ENCODE results near the gene GIMAP7. TPM values are rescaled to one million over a fixed set of nuclear protein-coding genes. Genes with fewer than 3 reads are reported as not detected.
"Not testable (repeated sequence)": the region's sequence is repeated elsewhere in the genome, so short reads cannot be mapped to it uniquely, and the experiment has no call there.

The GIMAP7 gene
- total RNA-seq, 1 donor from 2014 or later: not detected

DNA sequence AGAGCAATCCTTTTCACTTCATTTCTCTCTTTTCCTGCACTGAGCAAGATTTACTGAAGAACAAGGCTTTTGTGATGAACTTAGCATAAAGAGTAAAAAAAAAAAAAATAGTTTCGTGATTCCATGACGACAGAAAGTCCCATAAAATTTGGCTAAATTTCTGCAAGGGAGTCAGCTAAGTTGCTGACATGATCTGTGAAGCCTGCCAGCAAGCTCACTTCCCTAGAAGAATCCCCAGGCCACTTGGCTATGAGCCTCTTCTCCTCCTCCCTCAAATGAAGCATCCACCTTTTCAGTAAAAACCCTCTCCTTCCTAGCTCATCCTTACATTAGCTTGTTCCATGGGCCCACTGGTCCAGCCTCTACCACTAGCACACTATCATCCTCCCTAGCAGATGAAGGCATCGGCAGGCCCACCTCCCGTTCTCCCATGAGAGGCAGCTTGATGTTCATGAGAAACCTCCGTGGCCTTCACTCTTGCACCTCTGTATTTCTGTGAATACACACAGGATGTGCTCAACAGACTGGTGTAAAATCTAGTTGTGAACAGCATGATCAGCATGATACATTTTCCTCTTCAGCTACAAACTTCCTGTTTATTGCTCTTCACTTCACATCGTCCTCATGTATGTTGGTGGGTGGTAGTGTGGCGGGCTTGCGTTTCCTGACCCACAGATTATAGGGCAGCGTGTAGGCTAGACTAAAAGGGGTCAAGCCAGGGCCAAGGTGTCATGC lies 33.3 kb upstream of the GIMAP7 start:
- peaks cover 7% of the 10 kb centered on the region for H3K27me3 Mint-ChIP-seq
- TF ChIP-seq, protein P1, sequence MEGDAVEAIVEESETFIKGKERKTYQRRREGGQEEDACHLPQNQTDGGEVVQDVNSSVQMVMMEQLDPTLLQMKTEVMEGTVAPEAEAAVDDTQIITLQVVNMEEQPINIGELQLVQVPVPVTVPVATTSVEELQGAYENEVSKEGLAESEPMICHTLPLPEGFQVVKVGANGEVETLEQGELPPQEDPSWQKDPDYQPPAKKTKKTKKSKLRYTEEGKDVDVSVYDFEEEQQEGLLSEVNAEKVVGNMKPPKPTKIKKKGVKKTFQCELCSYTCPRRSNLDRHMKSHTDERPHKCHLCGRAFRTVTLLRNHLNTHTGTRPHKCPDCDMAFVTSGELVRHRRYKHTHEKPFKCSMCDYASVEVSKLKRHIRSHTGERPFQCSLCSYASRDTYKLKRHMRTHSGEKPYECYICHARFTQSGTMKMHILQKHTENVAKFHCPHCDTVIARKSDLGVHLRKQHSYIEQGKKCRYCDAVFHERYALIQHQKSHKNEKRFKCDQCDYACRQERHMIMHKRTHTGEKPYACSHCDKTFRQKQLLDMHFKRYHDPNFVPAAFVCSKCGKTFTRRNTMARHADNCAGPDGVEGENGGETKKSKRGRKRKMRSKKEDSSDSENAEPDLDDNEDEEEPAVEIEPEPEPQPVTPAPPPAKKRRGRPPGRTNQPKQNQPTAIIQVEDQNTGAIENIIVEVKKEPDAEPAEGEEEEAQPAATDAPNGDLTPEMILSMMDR (IDR thresholded peaks at IDR 0.05; ENCODE audit: unreplicated experiment): no peak
- H3K9me3 Mint-ChIP-seq (ENCODE audit: low read depth): no peaks in the 10 kb centered on the region
- no peaks in the 10 kb centered on the region for H3K36me3 Mint-ChIP-seq (ENCODE audit: insufficient read depth)
- H3K27ac Mint-ChIP-seq: no peak overlapping the region
- H3K4me3 Mint-ChIP-seq (ENCODE audit: low read depth): no peak overlapping the region
- DNase-seq (ENCODE audit: low spot score, unreplicated experiment): no peak
- H3K4me1 Mint-ChIP-seq (ENCODE audit: low read depth): no peaks in the 10 kb centered on the region

DNA sequence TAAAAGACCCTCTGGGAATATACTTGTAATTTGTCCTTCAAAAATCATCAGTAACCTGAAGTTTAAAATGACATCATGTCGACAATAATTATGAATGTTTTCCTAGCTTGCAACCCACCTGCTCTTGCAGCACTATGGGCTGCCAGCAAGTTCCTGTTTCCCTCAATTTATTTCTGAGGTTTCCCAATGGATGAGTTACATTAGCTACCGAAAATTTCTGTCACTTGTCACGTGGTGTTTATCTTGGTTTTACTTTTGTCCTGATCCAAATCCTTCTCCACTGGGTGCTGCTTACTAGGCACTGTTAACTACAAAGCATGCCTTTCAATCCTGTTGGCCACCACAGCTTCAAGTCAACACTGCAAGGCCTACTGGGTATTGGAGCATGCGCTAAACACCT lies 32.8 kb upstream of the GIMAP7 start:
- H3K4me1 Mint-ChIP-seq (ENCODE audit: low read depth): no peaks in the 10 kb centered on the region
- no peaks in the 10 kb centered on the region for H3K36me3 Mint-ChIP-seq (ENCODE audit: insufficient read depth)
- H3K27me3 Mint-ChIP-seq: peaks cover 9% of the 10 kb centered on the region
- H3K27ac Mint-ChIP-seq: no peak overlapping the region
- no peak for DNase-seq (ENCODE audit: low spot score, unreplicated experiment)
- TF ChIP-seq, protein P1 (IDR thresholded peaks at IDR 0.05; ENCODE audit: unreplicated experiment): no peak
- H3K9me3 Mint-ChIP-seq (ENCODE audit: low read depth): no peaks in the 10 kb centered on the region
- no peak overlapping the region for H3K4me3 Mint-ChIP-seq (ENCODE audit: low read depth)

DNA sequence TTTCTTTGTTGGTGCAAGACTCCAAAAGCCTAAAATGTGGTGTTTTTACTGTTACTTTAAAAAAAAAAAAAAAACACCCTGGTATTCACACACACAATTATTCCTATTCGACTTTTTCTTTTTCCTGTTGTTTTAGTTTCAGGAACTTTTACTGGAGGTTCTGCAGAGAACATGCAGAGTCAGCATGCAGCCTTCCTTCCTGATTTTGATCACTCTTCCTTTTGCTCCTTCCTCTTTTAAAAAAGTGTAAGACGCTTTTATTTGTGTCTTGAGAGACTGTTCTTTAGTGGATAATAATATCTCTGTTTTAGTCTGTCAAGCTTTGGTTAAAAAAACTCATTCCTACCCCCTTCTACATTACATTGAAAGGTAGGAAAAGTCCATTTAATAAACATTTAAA lies 31.2 kb upstream of the GIMAP7 start:
- not testable (repeated sequence) for H3K27ac Mint-ChIP-seq; H3K4me3 Mint-ChIP-seq (ENCODE audit: low read depth); H3K27me3 Mint-ChIP-seq; H3K4me1 Mint-ChIP-seq (ENCODE audit: low read depth); H3K9me3 Mint-ChIP-seq (ENCODE audit: low read depth); H3K36me3 Mint-ChIP-seq (ENCODE audit: insufficient read depth); DNase-seq (ENCODE audit: low spot score, unreplicated experiment)

DNA sequence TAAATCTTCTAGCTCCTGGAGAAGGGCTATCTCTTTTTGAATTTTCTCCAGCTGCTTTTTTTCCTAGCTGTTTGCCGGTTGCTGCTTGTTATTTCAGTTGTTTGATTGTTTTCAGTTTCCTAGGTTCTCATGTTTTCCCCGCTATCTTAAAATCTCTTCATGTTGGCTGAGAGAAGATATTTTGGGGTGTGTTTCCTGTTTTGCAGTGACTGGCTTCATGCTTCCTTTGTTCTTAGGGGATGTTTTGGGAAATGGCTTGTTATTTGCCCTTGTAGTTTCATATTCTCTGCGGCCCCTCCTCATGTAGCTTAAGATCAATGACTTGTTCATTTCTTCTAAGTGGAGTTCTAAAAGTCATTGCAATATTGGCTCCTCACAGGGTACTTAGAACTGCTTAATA lies 30.6 kb upstream of the GIMAP7 start:
- not testable (repeated sequence) for H3K27me3 Mint-ChIP-seq; H3K4me3 Mint-ChIP-seq (ENCODE audit: low read depth); H3K27ac Mint-ChIP-seq; DNase-seq (ENCODE audit: low spot score, unreplicated experiment); H3K9me3 Mint-ChIP-seq (ENCODE audit: low read depth); H3K36me3 Mint-ChIP-seq (ENCODE audit: insufficient read depth); H3K4me1 Mint-ChIP-seq (ENCODE audit: low read depth)

DNA sequence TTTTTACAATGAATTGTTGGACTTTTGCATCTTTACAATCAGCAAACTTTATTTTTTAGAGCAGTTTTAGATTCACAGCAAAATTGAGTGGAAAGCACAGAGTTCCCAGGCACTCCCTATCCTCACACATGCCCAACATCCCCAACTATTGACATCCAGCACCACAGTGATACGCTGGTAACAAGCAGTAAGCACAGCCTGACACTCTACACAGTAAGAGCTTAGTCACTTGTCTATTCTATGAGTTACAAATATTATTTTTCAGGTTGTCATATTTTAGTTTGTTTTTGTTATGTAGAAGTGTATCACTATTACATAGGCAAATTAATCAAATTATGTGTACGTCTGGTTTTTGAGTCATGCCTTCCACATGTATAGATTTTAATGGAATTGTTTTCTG lies 27.0 kb upstream of the GIMAP7 start:
- Mint-ChIP-seq H3K36me3 (ENCODE audit: insufficient read depth) (no peaks in the 10 kb centered on the region), H3K4me1 (ENCODE audit: low read depth) (no peaks in the 10 kb centered on the region), H3K9me3 (ENCODE audit: low read depth) (peaks cover 7% of the 10 kb centered on the region), H3K27ac (no peak overlapping the region), H3K27me3 (peaks cover 2% of the 10 kb centered on the region), H3K4me3 (ENCODE audit: low read depth) (no peak overlapping the region)
- TF ChIP-seq, protein P1 (IDR thresholded peaks at IDR 0.05; ENCODE audit: unreplicated experiment): no peak
- no peak for DNase-seq (ENCODE audit: low spot score, unreplicated experiment)

DNA sequence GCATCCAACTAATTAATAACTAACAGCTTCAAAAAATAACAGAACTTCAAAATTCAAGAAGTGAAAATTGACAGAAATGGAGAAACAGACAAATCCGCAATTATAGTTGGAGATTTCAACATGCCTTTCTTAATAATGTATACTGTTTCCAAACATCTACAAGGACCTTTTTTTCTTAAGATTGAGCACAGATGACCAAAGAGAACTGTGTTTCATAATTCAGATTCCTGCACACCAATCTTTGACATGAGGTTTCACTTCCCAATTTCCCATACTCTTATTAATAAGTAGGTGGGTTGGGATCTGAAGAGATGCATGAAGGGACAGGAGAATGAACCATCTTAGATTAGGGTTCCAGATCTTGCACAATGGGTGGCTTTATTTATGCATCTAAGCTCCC lies 24.9 kb upstream of the GIMAP7 start:
- Mint-ChIP-seq H3K27ac (no peak overlapping the region), H3K9me3 (ENCODE audit: low read depth) (peaks cover 7% of the 10 kb centered on the region), H3K27me3 (peaks cover 2% of the 10 kb centered on the region), H3K4me1 (ENCODE audit: low read depth) (no peaks in the 10 kb centered on the region), H3K4me3 (ENCODE audit: low read depth) (no peak overlapping the region), H3K36me3 (ENCODE audit: insufficient read depth) (no peaks in the 10 kb centered on the region)
- TF ChIP-seq, protein P1 (IDR thresholded peaks at IDR 0.05; ENCODE audit: unreplicated experiment): no peak
- no peak for DNase-seq (ENCODE audit: low spot score, unreplicated experiment)

DNA sequence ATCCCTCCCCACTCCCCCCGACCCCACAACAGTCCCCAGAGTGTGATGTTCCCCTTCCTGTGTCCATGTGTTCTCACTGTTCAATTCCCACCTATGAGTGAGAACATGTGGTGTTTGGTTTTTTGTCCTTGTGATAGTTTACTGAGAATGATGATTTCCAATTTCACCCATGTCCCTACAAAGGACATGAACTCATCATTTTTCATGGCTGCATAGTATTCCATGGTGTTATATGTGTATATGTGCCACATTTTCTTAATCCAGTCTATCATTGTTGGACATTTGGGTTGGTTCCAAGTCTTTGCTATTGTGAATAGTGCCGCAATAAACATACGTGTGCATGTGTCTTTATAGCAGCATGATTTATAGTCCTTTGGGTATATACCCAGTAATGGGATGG lies 21.2 kb upstream of the GIMAP7 start:
- H3K4me1 Mint-ChIP-seq (ENCODE audit: low read depth); H3K36me3 Mint-ChIP-seq (ENCODE audit: insufficient read depth); H3K4me3 Mint-ChIP-seq (ENCODE audit: low read depth); H3K27me3 Mint-ChIP-seq; H3K27ac Mint-ChIP-seq; DNase-seq (ENCODE audit: low spot score, unreplicated experiment); H3K9me3 Mint-ChIP-seq (ENCODE audit: low read depth): not testable (repeated sequence)
